IPS-11a (cell line): Measurements from ENCODE around the gene OR1I1.
"Not testable (repeated sequence)": the region's sequence is repeated elsewhere in the genome, so short reads cannot be mapped to it uniquely, and the experiment has no call there.

Source experiments
- H3K4me3 ChIP-seq: one replicate; pipeline ENCODE4 v1.5.1; 2013; ENCODE audit warnings: low read depth, low read length, control low read depth

Gene OR1I1, protein sequence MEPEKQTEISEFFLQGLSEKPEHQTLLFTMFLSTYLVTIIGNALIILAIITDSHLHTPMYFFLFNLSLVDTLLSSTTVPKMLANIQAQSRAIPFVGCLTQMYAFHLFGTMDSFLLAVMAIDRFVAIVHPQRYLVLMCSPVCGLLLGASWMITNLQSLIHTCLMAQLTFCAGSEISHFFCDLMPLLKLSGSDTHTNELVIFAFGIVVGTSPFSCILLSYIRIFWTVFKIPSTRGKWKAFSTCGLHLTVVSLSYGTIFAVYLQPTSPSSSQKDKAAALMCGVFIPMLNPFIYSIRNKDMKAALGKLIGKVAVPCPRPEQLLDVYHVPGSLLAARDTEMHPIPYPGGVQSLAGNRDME

DNA sequence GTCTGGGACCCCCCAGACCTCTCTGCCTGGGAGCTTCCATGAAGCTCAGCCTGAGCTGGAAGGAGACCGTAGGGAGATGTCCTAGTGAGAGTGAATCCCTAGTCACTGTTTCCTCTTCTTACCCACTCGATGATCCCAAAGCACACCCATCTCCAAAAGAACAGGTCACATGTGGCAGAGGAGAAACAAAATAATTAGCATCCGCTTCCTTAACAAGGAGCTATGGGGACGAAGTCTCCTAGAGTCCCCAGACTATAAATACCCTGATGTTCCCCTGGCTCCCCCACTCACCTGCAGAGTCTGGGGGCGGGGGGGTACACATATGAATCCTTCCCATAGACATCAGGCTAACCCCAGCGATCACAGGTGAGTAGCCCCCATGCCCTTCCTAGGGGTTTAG lies at the start of gene OR1I1:
OR1I1 (plus strand) TSS at position 301 of the 400 bp plus-strand sequence. CDS start 4,855 bp downstream, outside the sequence.
- H3K4me3 ChIP-seq: no peak within 1 kb of the TSS

DNA sequence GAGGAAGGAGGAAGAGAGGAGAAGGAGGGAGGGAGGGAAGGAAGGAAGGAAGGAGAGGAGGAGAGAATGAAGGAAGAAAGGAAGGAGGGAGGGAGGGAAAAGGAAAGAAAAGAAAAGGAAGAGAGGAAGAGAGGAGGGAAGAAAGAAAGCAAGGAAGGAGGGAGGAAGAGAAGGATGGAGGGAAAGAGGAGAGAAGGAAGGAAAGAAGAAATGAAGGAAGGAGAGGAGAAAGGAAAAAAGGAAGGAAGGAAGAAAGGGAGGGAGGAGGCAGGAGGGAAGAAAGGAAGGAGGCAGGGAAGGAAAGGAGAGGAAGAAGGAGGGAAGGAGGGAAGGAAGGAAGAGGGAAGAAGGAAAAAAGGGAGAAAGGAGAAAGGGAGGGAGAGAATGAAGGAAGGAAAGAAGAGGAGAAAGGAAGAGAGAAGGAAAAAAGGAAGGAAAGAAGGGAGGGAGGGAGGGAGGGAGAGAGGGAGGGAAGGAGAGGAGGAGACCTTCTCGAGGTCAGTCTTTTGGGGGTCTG lies 46.2 kb upstream of the OR1I1 start:
- H3K4me3 ChIP-seq: no peak overlapping the region

DNA sequence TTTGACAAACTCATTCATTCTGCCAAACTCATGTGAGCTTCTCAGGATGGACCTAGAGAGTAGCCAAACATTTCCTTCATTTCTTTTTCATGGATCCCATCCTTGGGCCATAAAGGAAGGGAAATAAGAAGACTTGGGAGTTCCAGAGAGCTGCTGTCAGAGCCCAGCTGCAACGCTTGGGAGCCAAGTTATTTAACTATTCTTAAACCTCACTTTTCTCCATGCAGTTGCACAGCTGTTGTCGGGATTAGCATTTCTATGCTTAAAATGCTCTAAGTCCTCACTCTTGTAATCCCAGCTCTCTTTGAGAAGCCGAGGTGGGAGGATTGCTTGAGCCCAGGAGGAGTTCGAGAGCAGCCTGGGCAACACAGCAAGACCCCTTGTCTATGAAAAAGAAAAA lies 44.4 kb upstream of the OR1I1 start:
- H3K4me3 ChIP-seq: no peak overlapping the region

DNA sequence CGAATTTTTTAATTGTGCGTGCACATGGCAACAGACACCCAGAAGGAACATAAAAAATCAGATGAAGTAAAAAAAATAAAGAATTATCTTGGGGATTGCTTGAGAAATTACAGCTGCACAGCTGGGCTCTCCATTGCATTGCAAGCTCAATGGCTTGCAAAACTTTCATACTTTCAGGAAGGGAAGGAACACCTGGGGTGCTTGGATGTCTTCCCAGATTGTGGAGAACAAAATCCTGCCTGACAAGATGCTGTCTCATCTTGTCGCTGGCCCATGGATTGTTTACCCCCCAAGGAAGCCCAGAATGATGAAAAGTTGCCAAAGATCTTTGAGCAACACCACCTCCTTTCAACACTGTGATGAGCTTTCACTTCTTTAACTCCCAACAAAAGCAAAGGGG lies 43.7 kb upstream of the OR1I1 start:
- H3K4me3 ChIP-seq: no peak overlapping the region

DNA sequence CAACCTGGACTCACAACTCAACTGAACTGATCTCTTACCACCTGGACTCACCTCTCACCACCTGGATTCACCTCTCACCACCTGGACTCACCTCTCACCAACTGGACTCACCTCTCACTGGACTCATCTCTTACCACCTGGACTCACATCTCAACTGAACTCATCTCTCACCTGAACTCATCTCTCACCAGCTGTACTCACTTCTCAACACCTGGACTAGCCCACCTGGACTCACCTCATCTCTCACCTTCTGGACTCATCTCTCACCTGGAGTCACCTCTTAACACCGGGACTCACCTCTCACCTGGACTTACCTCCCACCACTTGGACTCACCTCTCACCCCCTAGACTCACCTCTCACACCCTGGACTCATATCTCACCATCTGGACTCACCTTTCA lies 40.0 kb upstream of the OR1I1 start:
- no peak overlapping the region for H3K4me3 ChIP-seq

DNA sequence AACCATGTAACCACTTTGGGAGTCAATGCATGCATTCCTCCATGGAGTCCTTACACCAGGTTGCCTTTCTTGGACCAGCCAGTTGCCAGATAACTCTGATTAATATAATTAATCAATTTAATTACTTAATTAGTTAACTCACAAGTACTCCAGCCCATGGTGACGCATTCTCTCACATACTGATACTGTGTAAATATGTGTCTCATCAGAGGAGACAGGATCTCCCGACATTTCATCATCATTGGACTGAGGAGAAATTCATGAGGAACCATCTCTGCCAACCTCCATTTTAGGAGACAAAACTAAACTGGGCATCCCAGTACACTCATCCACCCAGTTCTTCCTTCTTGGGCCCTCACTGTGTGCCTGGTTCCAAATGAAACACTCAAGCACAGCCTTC lies 39.2 kb upstream of the OR1I1 start:
- H3K4me3 ChIP-seq: no peak overlapping the region

DNA sequence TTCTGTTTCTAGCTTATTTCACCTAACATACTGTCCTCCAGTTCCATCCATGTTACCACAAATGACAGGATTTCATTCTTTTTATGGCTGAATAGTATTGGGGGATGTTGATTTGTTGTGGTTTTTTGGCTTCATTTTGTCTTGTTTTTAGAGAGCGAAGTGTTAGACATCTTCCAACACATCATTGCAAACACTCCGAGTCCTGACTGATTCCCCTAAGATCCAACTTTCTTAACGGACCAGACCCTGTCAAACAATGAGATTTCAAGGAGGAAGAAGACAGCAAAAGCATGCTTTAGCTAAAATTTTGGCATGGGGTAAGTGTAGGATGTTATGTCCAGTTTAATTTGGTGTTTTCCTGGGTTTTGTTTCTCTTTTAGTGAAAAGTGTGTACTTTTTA lies 36.5 kb upstream of the OR1I1 start:
- H3K4me3 ChIP-seq: no peak overlapping the region

DNA sequence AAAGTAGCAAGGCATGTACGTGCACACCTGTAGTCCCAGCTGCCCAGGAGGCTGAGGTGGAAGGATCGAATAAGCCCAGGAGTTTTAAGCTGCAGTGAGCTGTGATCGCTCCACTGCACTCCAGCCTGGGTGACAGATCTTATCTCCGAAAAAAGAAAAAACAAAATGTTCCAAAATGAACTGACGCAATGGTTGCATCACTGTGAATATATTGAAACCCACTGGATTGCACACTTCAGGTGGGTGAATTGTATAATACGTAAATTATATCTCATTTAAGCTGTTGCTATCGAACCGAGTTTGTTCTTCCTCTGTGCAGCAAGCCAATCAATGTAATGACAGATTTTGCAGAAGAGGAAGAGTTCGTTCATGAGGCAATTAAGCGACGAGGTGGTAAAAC lies 34.3 kb upstream of the OR1I1 start:
- H3K4me3 ChIP-seq: no peak overlapping the region

DNA sequence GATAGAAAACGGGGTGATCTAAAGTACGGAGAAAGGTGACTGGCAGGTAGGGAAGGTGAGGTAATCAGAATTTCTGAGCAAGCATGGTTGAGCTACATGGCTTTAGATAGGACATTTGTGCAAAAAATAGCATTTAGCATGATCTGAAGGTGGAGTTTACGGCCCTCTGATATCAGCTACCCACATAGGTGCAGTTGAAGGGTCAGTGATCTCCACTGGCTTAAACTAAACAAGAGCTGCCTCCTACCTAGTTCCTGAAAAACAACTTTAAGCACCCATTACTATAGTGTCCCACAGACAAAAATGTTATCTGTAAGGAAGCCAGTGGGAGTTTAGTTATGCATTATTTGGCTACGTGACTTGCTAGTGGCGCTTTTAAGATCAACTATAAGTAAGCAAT lies 33.9 kb upstream of the OR1I1 start:
- H3K4me3 ChIP-seq: no peak overlapping the region

DNA sequence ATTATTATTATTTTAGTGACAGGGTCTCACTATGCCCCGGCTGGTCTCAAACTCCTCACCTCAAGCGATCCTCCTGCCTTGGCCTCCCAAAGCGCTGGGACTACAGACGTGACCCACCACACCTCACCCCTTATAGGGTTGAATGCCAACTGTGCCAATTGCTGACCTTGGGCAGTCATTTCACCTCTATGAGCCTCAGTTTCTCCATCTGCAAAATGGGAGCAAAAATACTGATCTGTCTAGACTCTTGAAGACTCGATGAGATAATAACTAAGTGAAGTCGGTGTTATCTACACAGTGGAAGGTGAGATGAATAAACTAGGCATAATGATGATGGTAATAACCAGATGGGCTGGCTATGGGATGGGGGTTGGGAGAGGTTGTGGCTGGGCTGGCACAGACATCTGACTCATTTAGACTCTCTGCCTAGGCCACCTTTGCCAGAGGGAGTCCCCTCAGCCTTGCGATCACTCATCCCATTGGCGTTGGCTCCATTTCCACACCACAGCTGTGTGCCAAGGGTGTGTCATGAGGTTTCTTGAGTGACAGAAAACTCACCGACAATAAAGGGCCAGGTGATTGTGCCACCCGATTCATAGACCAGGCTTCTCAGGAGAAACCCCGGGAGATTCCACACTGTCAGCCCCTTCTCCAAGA lies 33.0 kb upstream of the OR1I1 start, which contains the start of gene CASP14:
CASP14 (plus strand) TSS at position 596 of the 657 bp plus-strand sequence. CDS start 2,772 bp downstream, outside the sequence.
- no peak within 1 kb of the TSS for H3K4me3 ChIP-seq

DNA sequence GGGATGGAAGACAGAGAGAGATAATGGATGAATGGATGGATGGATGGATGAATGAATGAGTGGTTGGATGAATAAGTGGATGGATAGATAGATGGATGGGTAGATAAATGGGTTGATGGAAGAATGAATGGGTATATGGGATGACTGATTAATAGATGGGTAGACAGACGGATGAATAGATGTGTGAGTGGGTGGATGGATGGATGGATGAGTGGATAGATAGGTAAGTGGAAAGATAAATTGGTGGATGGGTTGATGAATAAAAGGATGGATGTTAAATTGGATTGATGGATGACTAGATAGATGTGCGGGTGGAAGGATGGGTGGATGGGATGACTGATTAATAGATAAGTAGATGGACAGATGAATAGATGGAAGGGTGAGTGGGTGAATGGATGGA lies 31.4 kb upstream of the OR1I1 start:
- H3K4me3 ChIP-seq: no peak overlapping the region

DNA sequence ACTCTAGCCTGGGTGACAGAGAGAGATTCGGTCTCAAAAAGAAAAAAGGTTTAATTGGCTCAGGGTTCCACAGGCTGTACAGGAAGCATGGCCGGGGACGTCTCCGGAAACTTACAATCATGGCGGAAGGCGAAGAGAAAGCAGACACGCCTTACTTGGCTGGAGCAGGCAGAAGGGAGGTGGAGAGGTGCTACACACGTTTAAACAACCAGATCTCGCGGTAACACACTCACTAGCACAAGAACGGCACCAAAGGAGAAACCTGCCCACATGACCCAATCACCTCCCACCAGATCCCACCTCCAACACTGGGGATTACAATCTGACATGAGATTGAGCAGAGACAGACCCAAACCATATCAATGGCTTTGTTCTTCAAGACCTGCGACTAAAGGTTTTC lies 20.0 kb upstream of the OR1I1 start:
- H3K4me3 ChIP-seq: no peak overlapping the region

DNA sequence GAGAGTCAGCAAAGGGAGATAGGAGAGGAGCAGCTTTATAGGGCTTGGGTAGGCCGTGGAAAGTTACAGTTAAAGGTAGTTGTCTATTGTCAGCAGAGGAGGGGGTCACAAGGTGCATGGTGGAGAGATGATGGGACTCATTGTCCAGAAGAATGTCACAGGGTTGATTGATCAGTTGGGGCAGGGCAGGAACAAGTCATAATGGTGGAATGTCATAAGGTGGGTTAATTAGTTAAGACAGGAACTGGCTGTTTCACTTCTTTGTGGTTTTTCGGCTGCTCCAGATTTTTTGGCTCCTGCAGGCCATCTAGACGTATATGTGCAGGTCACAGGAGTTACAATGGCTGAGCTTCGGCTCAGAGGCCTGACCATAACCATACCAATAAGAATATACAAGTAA lies 11.6 kb upstream of the OR1I1 start:
- not testable (repeated sequence) for H3K4me3 ChIP-seq

DNA sequence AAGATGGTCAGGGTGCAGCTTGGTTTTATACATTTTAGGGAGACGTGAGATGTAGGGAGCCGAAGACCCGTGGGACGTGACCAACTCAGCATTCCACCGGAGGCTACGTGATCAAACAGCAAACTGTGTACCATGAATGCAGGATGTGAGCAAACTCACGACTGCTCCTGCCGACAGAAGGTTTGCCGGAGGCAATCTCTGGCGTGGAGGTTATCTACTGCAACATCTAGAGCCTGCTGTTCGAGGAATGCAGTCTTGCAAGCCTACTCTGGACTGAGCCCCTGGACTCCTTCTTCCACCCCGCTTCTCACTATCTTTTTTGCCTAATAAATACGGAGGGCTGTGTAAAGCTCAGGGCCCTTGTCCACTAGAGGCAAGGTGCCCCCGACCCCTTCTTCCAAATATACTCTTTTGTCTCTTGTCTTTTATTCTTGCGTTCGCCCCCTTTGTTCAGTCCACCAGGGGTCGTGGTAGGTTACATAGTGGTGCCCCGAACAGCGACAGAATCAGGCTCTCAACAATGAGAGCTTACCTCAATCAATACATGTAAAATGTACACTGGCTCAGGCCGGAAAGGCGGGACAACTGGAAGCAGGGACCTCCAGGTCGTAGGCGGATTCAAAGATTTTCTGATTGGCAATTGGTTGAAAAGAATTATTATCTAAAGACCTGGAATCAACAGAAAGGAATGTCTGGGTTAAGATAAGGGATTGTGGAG lies 8.9 kb upstream of the OR1I1 start:
- no peak overlapping the region for H3K4me3 ChIP-seq

DNA sequence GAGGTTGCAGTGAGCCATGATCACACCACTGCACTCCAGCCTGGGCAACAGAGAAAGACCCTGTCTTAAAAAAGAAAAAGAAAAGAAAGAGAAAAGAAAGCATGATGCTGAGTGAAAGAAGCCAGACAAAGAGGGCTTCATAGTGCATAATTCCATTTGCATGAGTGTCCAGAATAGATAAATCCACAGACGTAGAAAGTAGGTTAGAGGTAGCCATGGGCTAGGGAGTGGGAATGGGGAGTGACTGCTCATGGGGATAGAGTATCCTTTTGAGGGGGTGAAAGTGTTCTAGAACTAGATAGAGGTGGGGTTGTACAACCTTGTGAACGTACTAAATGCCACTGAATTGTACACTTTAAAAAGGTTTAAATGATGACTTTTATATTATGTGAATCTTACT lies 7.6 kb upstream of the OR1I1 start:
- H3K4me3 ChIP-seq: no peak overlapping the region

DNA sequence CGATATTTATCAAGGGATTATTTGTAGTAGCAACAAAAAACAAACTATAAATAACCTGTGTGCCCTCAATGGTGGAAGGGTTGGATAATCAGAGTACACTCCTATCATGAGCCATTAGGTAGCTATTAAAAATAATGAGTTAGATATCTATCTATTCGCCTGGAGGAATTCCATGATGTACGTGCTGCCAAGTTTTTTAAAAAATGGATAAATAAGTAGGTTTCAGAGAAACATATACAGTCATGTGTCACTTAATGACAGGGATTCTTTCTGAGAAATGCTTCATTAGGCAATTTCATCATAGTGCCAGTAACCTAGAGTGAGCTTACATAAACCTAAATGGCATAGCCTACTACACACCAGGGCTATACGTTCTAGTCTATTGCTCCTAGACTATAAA lies 6.2 kb upstream of the OR1I1 start:
- no peak overlapping the region for H3K4me3 ChIP-seq

DNA sequence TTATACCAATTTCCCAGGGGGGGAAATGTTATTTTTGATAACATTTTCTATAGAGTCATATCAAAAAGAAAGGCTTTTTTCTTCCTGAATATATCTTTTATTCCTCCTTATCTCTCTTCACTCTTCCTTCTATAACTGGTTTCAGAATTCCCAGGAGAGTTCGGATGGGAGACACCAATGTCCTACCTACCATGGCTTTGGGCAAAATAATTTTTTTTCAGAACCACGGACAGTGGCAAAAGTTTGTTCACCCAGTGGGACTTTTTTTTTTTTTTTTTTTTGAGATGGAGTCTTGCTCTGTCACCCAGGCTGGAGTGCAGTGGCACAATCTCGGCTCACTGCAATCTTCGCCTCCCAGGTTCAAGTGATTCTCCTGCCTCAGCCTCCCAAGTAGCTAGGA lies 2.0 kb upstream of the OR1I1 start:
- H3K4me3 ChIP-seq: not testable (repeated sequence)

DNA sequence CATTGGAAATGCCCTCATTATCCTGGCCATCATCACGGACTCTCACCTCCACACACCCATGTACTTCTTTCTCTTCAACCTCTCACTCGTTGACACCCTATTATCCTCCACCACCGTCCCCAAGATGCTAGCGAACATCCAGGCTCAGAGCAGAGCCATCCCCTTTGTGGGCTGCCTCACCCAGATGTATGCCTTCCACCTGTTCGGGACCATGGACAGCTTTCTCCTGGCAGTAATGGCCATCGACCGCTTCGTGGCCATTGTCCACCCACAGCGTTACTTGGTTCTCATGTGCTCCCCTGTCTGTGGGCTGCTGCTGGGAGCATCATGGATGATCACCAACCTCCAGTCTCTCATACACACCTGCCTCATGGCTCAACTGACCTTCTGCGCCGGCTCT lies 5.2 kb downstream of the OR1I1 start:
- H3K4me3 ChIP-seq: no peak overlapping the region

DNA sequence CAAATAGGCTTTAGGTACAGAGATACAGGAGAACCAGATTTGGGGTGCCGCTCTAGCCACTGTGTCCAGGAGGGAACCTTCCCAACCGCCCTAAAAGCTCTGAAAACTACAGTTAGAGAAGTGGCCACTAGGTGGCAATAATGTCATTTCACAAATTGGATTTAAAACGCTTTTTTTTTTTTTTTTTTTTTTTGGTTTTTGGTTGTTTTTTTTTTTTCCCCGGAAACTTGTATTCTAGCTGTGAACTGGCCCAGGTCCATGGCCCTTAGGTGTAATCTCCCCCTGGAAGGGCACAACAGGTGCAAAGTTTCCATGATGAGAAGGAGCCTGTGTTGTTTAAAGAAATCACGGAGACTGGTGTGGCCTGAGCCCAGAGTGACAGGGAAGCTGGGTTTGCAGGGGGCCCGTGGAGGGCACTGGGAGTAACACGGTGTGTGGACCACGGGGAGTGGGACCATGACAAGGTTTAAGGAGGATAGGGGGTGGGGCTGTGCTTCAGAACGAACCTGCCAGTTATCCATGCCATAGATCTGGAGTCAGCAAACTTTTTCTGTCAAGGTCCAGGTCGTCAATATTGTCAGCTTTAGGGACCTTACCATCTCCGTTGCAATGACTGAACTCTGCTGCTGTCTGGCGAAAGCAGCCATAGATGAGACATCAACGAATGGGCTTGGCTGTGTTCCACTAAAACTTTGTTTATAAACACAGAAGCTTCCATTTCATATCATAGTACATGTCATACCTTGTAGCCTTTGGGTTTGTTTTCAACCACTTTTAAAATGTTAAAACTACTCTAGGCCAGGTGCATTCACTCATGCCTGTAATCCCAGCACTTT lies 10.1 kb downstream of the OR1I1 start:
- H3K4me3 ChIP-seq: no peak overlapping the region

DNA sequence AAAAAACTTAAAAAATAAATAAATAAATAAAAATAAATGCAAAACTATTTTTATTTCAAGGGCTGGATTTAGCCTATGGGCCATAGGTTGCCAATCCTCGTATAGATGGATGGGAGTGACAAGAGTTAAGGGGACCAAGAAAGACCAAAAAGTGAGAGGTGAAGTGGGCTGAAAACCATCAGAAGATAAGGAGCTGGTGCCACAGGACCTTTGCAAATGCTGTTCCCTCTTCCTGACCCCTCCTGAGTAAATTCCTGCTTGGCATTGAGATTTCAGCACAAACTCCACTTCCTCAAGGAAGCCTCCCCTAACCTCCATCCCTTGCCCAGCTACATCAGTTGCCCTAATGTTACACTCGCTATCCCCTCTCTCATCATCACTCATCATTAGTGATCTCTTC lies 11.0 kb downstream of the OR1I1 start:
- no peak overlapping the region for H3K4me3 ChIP-seq

DNA sequence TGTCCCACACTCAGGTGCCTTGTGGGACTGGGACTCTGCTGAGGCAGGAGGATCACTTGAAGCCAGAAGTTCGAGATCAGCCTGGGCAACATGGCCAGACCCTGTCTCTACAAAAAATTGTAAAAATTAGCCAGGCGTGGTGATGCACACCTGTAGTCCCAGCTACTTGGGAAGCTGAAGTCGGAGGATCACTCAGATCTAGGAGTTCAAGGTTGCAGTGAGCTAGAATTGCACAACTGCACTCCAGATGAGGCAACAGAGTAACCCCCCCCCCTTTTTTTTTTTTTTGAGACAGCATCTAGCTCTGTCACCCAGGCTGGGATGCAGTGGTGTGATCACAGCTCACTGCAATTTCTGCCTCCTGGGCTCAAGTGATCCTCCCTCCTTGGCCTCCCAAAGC lies 14.2 kb downstream of the OR1I1 start:
- no peak overlapping the region for H3K4me3 ChIP-seq
